Thyroid gland (tissue), 4 donors: Measurements from ENCODE around the gene DIMT1. TPM values are rescaled to one million over a fixed set of nuclear protein-coding genes. Genes with fewer than 3 reads are reported as not detected.
A peak's percentile ranks its signal among the peaks of the same experiment; 100 is the strongest.

ENCODE experiments used
- DNase-seq, 2 donors: peaks; one replicate each; pipeline ENCODE4 v3.0.0-alpha.2; 2019
- H3K27ac ChIP-seq, 3 donors: fragments of 200-600 bp; sonication (generic); 1 replicate in 2 of 3; 2 replicates in 1 of 3; pipeline ENCODE4 v1.5.1; 2016 to 2019; ENCODE audit warnings: mild to moderate bottlenecking in 1 of 3, moderate library complexity in 1 of 3
- H3K27me3 ChIP-seq: fragments of 200-600 bp; sonication (generic); one replicate; pipeline ENCODE4 v1.5.1; 2019
- H3K36me3 ChIP-seq, 2 donors: fragments of 200-600 bp; sonication (generic); one replicate each; pipeline ENCODE4 v1.5.1; 2016 to 2019
- H3K4me1 ChIP-seq, 2 donors: fragments of 200-600 bp; sonication (generic); one replicate each; pipeline ENCODE4 v1.5.1; 2017 to 2019
- H3K4me3 ChIP-seq, 3 donors: fragments of 200-600 bp; sonication (generic); replicated peaks in 1 of 3; 1 replicate in 2 of 3; 2 replicates in 1 of 3; pipeline ENCODE4 v1.5.1; 2016; ENCODE audit warnings: mild to moderate bottlenecking in 1 of 3
- H3K9me3 ChIP-seq: fragments of 200-600 bp; sonication (generic); one replicate; pipeline ENCODE4 v1.5.1; 2017
- POLR2A ChIP-seq, 2 donors: fragments of 450-650 bp; IDR thresholded peaks; one replicate each; pipeline ENCODE4 v1.6.1; 2017; ENCODE audit warnings: antibody characterized with exemption in 2 of 2, mild to moderate bottlenecking in 2 of 2, moderate library complexity in 1 of 2
- WGBS, 2 donors: methylation state at CpG; one replicate each; pipeline ENCODE4 v1.1.5; 2017; 5-methylcytosine and 5-hydroxymethylcytosine counted together
- intact Hi-C: fragments of 100-400 bp; cut with DNase I; formaldehyde crosslinking; loops from one replicate; pipeline ENCODE4 v1.15.1; 2023
- total RNA-seq, 4 donors: library from RNA; depleted of rRNA; stranded (reverse); fragments of >200 nt; gene quantifications; one replicate each; pipeline ENCODE4 v1.2.3, GENCODE V29; 2016
- TF ChIP-seq, protein P1 (sequence below), 6 experiments: fragments of 200-600 bp in 3 of 6; fragments of 450-650 bp in 3 of 6; sonication (generic) in 3 of 6; IDR thresholded peaks; one replicate each; pipeline ENCODE4 v1.5.1; 2016 to 2019; ENCODE audit warnings: antibody characterized with exemption in 6 of 6, mild to moderate bottlenecking in 2 of 6, inconsistent platforms in 1 of 6, moderate library complexity in 1 of 6

Gene DIMT1
- total RNA-seq, 4 donors from 2014 or later = 20.0 to 36.7 (median 22.0) TPM

GRCh38 chr5:62413711-62414110 is 10.0 kb upstream of the DIMT1 start:
- no peak for TF ChIP-seq POLR2A (IDR thresholded peaks at IDR 0.05)
- TF ChIP-seq, protein P1, sequence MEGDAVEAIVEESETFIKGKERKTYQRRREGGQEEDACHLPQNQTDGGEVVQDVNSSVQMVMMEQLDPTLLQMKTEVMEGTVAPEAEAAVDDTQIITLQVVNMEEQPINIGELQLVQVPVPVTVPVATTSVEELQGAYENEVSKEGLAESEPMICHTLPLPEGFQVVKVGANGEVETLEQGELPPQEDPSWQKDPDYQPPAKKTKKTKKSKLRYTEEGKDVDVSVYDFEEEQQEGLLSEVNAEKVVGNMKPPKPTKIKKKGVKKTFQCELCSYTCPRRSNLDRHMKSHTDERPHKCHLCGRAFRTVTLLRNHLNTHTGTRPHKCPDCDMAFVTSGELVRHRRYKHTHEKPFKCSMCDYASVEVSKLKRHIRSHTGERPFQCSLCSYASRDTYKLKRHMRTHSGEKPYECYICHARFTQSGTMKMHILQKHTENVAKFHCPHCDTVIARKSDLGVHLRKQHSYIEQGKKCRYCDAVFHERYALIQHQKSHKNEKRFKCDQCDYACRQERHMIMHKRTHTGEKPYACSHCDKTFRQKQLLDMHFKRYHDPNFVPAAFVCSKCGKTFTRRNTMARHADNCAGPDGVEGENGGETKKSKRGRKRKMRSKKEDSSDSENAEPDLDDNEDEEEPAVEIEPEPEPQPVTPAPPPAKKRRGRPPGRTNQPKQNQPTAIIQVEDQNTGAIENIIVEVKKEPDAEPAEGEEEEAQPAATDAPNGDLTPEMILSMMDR (IDR thresholded peaks at IDR 0.05) = no peak
- Histone ChIP-seq H3K4me3 (no peak overlapping the region), H3K4me1 (peaks cover 5% of the 10 kb centered on the region in 2 donors), H3K36me3 (no peaks in the 10 kb centered on the region), H3K27ac (no peak overlapping the region), H3K27me3 (no peaks in the 10 kb centered on the region), H3K9me3 (no peaks in the 10 kb centered on the region)
- WGBS, 2 donors = 58 to 66% methylated on average over 3 of the region's 3 CpGs
- DNase-seq = no peak
- intact Hi-C loops = no loop called here

DNA sequence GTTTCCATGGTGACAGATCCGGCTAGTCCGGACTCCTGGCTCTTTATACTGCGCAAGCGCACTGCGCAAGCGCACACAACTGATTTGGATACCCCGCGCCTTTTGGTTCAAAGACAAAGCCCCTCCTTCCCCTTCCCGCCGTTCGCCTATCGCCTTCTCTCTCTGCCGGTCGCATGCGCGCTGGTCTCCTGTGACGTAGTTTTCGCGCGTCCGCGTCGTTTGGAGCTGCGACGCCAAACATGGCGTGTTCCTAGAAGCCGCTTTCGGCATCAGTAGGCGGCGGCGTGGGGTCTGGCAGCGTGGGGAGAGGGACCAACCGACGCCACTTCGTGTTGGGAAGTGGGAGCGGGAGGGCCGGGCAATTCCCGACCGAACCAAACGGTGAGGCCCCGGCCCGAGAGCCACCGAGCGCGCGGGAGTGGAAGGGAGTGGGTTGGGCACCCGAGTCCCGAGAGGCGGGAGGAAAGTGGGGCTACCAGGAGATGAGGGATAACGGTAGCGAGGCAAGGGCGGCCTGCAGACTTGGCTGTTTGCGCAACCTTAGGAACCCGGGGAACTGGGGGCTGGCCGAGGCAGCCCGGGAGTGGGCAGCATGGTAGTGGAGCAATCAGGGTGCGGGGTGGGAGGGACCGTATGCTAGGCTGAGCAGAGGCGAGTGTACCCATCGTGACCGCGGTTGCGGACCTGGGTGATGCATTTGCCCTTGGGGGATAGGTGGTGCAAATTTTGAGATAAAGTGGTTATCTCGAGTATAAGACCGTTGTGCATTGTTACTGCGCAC is 9.0 kb upstream of the DIMT1 start, which contains the start of gene IPO11:
Gene IPO11 (plus strand): TSS at position 215 of the 781 bp plus-strand sequence. CDS start 24,517 bp downstream, outside the sequence.
- no peaks in the 10 kb centered on the region for H3K36me3 ChIP-seq
- 0% methylated on average over 57 to 62 of the region's 66 CpGs for WGBS, 2 donors
- H3K27ac ChIP-seq = peak within 1 kb of the TSS in 2 of 3 donors; percentile 3 to 21
- H3K9me3 ChIP-seq = no peaks in the 10 kb centered on the region
- H3K4me1 ChIP-seq = peaks cover 5% of the 10 kb centered on the region in 2 donors
- peak in 1 of 2 donors; percentile 65 for TF ChIP-seq POLR2A (IDR thresholded peaks at IDR 0.05)
- TF ChIP-seq, protein P1 (IDR thresholded peaks at IDR 0.05) = no peak
- intact Hi-C loops = no loop called here
- peak within 1 kb of the TSS; percentile 59 to 97 (median 91) for H3K4me3 ChIP-seq
- peak; percentile 97 to 98 for DNase-seq
- no peaks in the 10 kb centered on the region for H3K27me3 ChIP-seq

DNA sequence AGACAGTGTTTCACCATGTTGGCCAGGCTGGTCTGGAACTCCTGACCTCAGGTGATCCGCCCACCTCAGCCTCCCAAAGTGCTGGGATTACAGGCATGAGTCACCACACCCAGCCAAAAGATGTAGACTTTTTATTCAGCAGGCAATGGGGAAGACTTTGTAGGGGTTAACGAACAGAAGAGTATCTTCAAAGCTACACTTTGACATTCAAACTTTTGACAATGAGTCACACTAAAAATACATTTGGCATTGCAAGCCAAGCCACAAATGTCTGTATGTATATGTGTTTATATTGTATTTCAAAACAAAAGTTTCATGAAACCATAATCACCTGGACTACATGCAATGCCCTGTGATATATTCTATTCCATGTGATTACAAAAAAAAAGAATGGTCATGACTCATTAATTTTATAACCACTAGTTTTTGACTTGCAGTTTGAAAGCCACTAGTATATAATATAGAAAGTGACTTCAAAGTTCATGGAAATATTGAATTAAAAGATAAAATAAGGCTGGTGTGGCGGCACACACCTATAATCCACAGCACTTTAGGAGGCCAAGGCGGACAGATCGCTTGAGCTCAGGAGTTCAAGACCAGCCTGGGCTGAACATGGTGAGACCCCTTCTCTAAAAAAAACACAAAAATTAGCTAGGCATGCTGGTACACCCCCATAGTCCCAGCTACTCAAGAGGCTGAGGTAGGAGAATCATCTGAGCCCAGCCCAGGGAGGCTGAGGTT is 8.3 kb downstream of the DIMT1 start:
- 96 to 97% methylated on average over 5 of the region's 5 CpGs for WGBS, 2 donors
- peaks cover 12 to 14% of the 10 kb centered on the region in 2 donors for H3K36me3 ChIP-seq

DNA sequence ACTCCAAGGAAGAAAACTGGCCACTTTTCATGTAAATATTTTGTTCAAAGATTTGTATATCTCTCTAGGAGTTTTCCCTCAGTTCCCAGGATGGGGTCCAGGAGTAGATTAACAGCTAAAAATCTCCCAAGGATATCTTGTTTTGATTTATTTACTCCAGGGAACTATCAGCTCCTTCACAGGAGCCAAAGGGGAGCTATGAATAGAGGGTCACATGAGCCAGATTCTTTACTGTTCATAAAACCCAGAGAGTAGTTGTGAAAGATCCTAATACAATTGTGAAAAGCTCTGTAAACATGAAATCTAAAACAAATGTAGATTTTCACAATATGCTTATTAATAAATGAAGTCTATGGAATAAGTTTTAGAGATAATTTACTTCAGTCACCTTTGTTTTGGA is 16.9 kb downstream of the DIMT1 start:
- Histone ChIP-seq H3K36me3 (peaks cover 7 to 26% of the 10 kb centered on the region in 2 donors), H3K9me3 (no peaks in the 10 kb centered on the region), H3K27me3 (no peaks in the 10 kb centered on the region), H3K4me3 (no peak overlapping the region), H3K27ac (no peak overlapping the region), H3K4me1 (no peaks in the 10 kb centered on the region)
- DNase-seq = no peak
- TF ChIP-seq, protein P1 (IDR thresholded peaks at IDR 0.05) = no peak
- no peak for TF ChIP-seq POLR2A (IDR thresholded peaks at IDR 0.05)
- intact Hi-C loops = no loop called here

More for the DNA sequence above, 8.3 kb downstream of the DIMT1 start:
- TF ChIP-seq POLR2A (IDR thresholded peaks at IDR 0.05) = no peak
- TF ChIP-seq, protein P1 (IDR thresholded peaks at IDR 0.05) = no peak
- intact Hi-C loops = no loop called here
- Histone ChIP-seq H3K27me3 (no peaks in the 10 kb centered on the region), H3K9me3 (no peaks in the 10 kb centered on the region), H3K4me3 (no peak overlapping the region), H3K4me1 (no peaks in the 10 kb centered on the region), H3K27ac (no peak overlapping the region)
- DNase-seq = no peak
